NCI-H1694 (cell line): ENCODE measurements around the gene SCAPER.
A peak's percentile ranks its signal among the peaks of the same experiment; 100 is the strongest.

Experiments
- DNase-seq: peaks from one replicate; lab custom pipeline; 2025; lab: John Stamatoyannopoulos, UW

SCAPER gene

DNA sequence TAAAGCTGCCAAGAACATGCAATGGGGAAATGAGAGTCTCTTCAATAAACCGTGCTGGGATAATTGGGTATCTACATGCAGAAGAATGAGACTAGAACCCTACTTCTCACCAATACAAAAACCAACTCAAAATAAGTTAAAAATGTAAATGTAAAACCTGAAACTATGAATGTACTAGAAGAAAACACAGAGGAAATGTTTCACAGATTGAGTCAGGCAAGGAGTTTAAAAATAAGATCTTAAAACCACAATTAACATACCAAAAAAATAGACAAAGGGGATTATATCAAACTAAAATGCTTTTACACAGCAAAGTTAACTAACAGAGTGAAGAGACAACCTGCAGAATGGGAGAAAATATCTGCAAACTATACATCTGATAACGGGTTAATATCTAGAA, 478.2 kb downstream of the SCAPER start:
- DNase-seq = no peak

- no peak for DNase-seq
These were observed 486.6 kb downstream of the SCAPER start for GRCh38 chr15:76418352-76419140.

DNA sequence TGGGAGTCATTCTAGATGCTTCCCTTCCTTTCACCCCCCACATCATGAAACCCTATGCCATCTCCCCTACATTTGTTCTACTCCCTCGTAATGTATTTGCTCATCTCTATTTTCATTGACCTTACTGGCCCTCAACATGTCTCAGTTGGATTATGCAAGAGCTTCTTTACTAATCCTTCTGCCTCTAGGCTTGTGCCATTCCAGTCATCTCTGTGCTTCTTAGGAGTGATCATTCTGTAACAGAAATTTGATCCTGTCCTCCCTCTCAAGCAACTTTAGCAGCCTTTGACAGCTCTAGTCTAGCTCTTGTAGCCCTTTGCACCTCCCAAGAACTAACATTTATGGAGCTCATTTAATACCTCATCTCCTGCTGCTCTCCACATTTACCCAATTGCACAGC, 503.9 kb downstream of the SCAPER start:
- no peak for DNase-seq

- DNase-seq = no peak
These were observed 506.6 kb downstream of the SCAPER start for GRCh38 chr15:76398317-76399104.

DNA sequence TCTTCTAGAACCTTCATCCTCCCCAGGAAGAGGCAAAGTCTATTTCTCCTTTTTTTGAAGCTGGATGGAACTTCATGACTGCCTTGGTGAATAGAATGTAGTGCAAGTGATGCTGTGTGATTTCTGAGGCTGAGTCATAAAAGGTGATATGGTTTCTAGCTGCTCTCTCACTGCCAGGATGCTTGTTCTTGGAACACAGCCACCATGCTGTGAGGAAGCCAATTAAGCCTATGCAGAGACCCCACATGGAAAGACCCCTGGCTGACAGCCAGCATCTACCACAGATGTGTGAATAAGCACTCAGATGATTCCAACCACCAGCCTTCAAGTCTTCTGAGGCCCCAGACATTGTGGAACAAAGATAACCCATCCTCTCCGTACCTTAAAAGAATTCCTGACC, 511.5 kb downstream of the SCAPER start:
- DNase-seq = peak; percentile 92

- DNase-seq = no peak
These were observed 513.3 kb downstream of the SCAPER start for GRCh38 chr15:76391847-76392246.

- no peak for DNase-seq
These were observed 513.8 kb downstream of the SCAPER start for GRCh38 chr15:76391309-76391708.

DNA sequence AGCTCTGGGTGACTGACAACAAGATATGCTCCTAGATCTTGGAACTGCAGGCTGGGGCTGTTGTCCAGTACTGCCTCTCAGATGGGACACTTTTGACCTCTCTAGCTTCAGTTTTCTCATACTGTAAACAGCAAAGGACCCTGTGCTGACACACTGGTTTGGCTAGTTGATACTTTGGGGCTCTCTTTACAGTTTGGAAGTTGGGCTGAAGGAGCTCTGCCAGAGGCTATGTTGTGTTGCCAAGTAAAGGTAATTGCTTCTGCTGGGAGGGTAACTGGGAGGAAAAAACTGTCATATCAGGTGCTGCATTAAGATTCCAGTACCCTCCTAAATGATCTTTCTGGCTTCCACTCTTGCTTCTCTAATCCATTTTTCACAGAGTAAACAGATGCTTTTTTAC, 514.6 kb downstream of the SCAPER start:
- no peak for DNase-seq

DNA sequence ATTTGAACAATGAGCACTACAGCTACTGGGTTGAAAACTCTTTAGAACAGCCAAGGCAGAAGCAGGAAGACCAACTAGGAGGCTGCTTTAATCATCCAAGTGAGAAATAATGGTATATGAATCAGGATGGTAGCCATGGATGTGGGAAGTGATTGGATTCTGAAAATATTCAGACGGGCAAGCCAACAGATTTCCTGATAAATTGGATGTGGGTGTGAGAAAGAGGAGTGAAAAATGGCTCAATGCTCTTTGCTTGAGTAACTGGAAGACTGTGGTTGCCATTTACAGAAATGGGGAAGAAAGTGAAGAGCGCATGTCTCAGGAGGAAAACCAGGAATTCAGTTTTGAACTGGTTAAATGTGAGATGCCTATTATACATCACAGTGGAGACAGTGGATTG, 518.2 kb downstream of the SCAPER start:
- no peak for DNase-seq

GRCh38 chr15:76386178-76386577, 519.0 kb downstream of the SCAPER start:
- DNase-seq = no peak

DNA sequence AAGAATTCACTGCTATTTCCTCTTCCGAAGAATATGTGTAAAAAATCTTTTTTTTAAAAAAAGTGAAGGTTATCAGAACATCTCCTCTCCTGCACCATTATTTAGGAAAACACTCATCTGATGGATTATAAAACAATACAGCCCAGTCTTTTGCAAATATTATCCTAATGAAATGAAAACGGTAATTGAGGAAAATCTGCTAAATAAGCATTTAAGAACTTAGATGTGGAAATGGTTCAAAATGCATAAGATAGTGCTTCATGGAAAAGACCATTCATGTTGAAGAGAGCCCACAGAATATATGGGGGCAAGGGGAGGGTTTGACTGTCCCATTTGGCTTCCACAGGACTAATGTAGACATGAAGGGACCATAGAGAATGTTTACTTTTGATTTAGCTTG, 520.7 kb downstream of the SCAPER start:
- DNase-seq = no peak

DNA sequence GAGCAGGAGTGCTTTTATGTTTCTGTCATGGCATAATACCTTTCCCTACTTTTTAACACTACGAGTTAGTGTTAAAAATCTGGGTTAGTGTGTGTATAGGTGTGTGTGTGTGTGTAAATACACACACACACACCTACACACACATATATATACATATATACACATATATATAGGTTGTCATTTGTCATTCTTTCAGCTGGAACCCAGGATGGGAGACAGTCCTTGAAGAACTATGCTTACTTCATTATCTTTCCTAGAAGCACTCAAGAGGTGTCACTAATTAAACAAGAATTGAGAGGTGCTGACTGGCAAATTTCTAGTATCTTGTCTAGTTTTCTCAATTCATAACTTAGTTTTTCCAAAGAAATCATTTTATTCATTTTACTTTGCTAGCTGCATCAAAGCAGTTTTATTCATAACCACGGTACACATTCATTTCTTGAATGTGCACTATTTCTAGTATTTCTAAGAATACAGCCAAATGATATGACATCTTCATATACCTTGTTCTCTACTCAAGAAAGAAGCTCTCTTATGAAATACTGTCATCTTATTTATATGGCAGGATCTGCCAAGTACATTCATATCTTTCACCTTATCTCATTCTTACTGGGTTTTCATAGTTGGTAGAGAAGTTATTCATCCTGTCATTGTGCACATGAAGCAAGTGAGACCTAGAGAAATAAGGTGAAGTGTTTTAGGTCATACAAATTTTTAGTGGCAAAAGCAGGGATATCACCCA, 522.0 kb downstream of the SCAPER start:
- DNase-seq = no peak

DNA sequence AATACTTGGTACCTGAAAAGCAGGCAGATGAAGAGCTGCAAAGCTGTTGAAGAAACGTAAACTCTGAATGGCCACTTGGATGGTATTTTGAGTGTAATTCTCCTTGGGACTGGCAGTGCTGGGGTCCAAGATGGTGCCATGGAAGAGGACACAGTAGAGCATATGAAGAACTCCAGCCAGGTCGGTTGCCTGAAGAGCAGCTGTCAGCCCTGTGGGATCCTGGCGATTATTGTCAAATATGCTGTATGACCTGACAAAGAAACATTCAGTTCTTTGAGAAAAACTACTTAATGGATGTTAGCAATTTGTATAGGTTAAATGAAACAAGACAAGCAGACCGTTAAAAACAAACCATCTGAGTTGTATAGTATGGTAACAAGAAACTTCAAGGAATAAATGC, 523.8 kb downstream of the SCAPER start:
- DNase-seq = no peak

- no peak for DNase-seq
These were observed 524.9 kb downstream of the SCAPER start for GRCh38 chr15:76380249-76380648.

DNA sequence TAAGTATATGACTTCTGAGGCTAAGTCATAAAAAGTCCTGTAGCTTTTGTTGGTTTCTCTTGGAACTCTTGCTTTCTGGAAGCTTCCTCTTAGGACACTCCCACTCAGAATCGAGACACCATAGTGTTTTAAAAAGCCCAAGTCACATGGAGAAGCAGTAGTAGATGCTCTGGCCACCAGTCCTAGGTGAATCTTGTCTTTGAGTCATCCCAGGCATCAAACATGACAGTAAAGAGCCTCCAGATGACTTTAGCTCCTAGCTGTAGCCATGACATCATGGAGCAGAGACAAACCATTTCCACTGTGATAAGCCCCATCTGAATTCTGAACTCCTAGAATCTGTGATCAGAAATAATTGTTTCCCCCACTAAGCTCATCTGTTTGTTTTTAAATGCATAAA, 526.4 kb downstream of the SCAPER start:
- no peak for DNase-seq

DNA sequence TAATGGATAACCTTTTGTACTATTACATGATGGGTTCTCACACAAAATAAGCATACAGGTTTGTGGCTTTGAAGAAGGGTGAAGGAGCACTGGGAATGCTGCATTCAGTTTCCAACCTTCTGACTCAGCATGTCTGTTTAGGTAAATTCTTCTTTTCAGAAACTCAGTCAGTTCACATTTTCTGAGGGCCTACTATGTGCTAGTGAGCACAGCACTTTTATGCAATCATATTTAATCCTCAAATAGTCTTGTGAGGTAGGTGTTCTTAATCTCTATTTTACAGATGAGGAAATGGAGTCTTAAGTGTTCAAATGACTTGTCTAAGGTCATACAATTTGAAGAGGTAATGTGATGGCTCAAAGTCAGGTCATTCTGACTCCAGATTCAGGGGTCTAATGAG, 527.4 kb downstream of the SCAPER start:
- DNase-seq = no peak

DNA sequence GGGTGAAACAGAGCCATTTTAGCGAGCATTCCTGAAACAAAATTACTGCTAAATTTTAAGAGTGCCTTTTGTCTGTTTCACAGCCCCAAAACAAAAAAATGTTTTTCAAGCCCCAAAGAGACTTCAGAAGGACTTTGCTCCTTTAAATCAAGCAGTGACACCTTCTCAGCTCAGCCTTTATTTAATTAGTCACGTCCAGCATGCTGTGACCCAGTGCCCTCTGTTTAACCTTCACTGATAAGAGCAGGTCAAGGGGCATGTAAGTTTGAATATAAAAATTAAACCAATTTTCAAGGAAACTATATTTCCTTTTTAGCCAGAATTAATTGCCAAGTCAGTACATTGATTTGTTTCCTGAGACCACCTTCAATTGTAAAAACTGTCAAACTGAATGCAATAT, 527.9 kb downstream of the SCAPER start:
- no peak for DNase-seq

GRCh38 chr15:76376816-76377215, 528.3 kb downstream of the SCAPER start:
- no peak for DNase-seq

- DNase-seq = no peak
These were observed 529.1 kb downstream of the SCAPER start for GRCh38 chr15:76376029-76376428.

- DNase-seq = no peak
These were observed 537.0 kb downstream of the SCAPER start for GRCh38 chr15:76368122-76368621.

GRCh38 chr15:76366714-76367113, 538.4 kb downstream of the SCAPER start:
- DNase-seq = no peak

- DNase-seq = no peak
These were observed 541.9 kb downstream of the SCAPER start for GRCh38 chr15:76363251-76363650.

DNA sequence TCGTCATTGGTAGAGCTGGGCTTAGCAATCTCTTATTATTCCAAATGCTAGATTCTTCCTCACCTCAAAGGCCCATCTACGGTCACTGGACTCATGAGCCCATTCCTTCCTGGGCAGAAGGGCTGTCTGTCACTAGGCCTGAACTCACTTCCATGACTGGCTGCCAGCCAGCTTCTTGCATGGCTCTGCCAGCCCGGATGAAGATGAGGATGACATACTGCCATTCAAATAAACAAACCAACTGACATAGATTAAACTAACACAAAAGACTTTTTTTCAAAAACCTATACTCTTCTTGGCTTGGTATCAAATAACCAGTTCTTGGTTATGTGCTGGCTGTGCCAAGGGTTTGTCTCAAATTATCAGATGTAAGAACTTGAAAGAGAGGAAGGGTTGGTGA, 544.7 kb downstream of the SCAPER start:
- DNase-seq = no peak
